ENCODE measurements around the gene AKR1D1. TPM values are rescaled to one million over a fixed set of nuclear protein-coding genes. Genes with fewer than 3 reads are reported as not detected.

AKR1D1 gene
- polyA plus RNA-seq, 2 of the 4 experiments (the other 2 are of a cell fraction), result 0.06 TPM; not detected in 1

DNA sequence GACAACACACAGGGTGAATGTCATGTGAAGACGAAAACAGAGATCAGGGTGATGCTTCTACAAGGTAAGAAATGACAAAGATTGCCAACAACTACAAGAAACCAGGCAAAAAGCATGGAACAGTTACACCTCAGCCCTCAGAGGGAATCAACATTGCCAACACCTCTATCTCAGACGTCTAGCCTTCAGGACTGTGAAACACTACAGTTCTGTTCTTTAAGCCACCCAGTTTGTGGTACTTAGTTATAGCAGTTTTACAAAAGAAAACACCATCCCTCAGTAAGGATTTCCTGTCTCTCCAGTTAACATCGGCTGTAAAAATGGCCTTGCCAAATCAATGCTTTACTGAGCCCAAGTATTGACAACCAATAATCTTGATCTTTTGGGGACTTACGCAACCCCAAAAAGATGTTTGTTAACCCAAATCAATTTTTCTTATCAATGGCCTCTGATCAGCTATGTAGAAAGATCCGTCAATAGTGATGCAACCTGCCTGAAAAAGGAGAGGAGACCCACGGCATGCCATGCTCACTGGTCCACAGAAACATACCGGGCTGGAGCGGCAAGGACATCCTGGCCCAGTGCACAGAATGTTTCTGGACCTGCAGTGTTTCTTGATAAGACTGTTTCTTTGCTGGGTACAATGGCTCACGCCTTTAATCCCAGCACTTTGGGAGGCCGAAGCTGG, 44.0 kb downstream of the AKR1D1 start:
- peaks cover 19% of the 10 kb centered on the region; the same call in 2 of the 3 replicates for H3K4me1 ChIP-seq
- TF ChIP-seq EP300 (IDR thresholded peaks at IDR 0.05), result no peak
- TF ChIP-seq SREBF2 (IDR thresholded peaks at IDR 0.05), result no peak
- TF ChIP-seq MAX (IDR thresholded peaks at IDR 0.05), result no peak
- no peak for TF ChIP-seq ESRRA (IDR thresholded peaks at IDR 0.05; ENCODE audit: borderline replicate concordance, low read length)
- no peak overlapping the region for H3K4me2 ChIP-seq
- ATAC-seq (no peak), DNase-seq (ENCODE audit: low read depth in 1 of 2, low spot score in 1 of 2) (no peak), FAIRE-seq (no peak)
- H3K4me3 ChIP-seq, result no peak overlapping the region
- no peaks in the 10 kb centered on the region for H3K9me3 ChIP-seq
- WGBS (ENCODE audit: missing lambda C conversion rate), result 66% methylated on average over 10 of the region's 10 CpGs
- no peak overlapping the region for H3K27ac ChIP-seq
- ChIA-PET POLR2A (no interaction called here), CTCF (interaction anchor here (0.7 kb wide), 1 partner anchor 1218 kb away, joined by 3 read pairs; no protein-coding TSS in a partner anchor)

- TF ChIP-seq CBX2 (IDR thresholded peaks at IDR 0.05; ENCODE audit: borderline replicate concordance, low read depth) (no peak), RNF2 (IDR thresholded peaks at IDR 0.05; ENCODE audit: borderline replicate concordance, low read depth) (no peak), NFE2L2 (conservative IDR thresholded peaks at IDR 0.05; ENCODE audit: low read length) (no peak), NR3C1 (IDR thresholded peaks at IDR 0.05) (no peak), PBX3 (IDR thresholded peaks at IDR 0.05) (no peak), MAFK (IDR thresholded peaks at IDR 0.05; ENCODE audit: partially characterized antibody) (no peak), SREBF2 (IDR thresholded peaks at IDR 0.05) (no peak), HOXB13 (CRISPR knock-in tag; IDR thresholded peaks at IDR 0.05; ENCODE audit: low read depth) (no peak), CBX8 (IDR thresholded peaks at IDR 0.05) (no peak), ZSCAN20 (CRISPR knock-in tag; IDR thresholded peaks at IDR 0.05) (no peak), RARB (CRISPR knock-in tag; IDR thresholded peaks at IDR 0.05) (no peak), POLR2A (IDR thresholded peaks at IDR 0.05; ENCODE audit: low read length) (no peak), E2F6 (IDR thresholded peaks at IDR 0.05; ENCODE audit: borderline replicate concordance, low read depth) (no peak), MAX (IDR thresholded peaks at IDR 0.05) (no peak), JUN (IDR thresholded peaks at IDR 0.05) (no peak), EHMT2 (IDR thresholded peaks at IDR 0.05; ENCODE audit: low read depth) (no peak), POLR2AphosphoS2 (conservative IDR thresholded peaks at IDR 0.05; ENCODE audit: low read length) (no peak)
Observed at GRCh38 chr7:138122162-138122561, 45.9 kb downstream of the AKR1D1 start.

DNA sequence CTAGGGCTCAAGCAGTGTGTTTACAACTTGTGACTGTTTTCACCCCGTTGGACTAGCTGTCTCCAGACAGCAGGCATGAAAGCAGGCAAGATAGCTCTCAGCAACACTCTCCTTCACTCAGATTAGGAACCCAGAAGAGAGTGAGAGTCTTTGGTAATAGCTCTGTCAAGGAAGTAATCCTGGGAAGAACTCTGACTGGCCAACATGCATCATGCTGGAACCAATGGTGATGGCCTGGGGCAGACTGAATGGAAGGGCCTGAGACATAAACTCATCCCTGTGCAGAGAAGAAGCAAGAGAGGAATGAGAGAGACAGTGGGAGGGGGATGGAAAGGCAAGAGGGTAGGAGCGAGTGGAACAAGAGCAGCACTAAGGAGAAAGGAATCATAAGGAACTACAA, 48.9 kb downstream of the AKR1D1 start:
- ChIA-PET POLR2A (no interaction called here), CTCF (interaction anchor here (0.9 to 1.2 kb wide), 2 partner anchors 19 to 34 kb away, joined by 3 to 5 read pairs; no protein-coding TSS in a partner anchor)
- 32% methylated on average over 2 of the region's 2 CpGs for WGBS (ENCODE audit: missing lambda C conversion rate)
- H3K4me3 ChIP-seq, result no peak overlapping the region
- ATAC-seq (peak; percentile 77 to 80; a peak in 5 of 6 replicates), FAIRE-seq (no peak), DNase-seq (ENCODE audit: low read depth in 1 of 2, low spot score in 1 of 2) (peak in 1 of 2 experiments; percentile 9)
- no peaks in the 10 kb centered on the region for H3K9me3 ChIP-seq
- H3K4me1 ChIP-seq, result peaks cover 10% of the 10 kb centered on the region; the same call in 1 of the 3 replicates
- peak overlapping the region; percentile 56 to 66; a peak in 5 of 6 replicates for H3K27ac ChIP-seq
- peak overlapping the region; percentile 25 for H3K4me2 ChIP-seq
- no peak for TF ChIP-seq CHD4 (IDR thresholded peaks at IDR 0.05; ENCODE audit: borderline replicate concordance)
- TF ChIP-seq ZFP36 (IDR thresholded peaks at IDR 0.05; ENCODE audit: borderline replicate concordance, partially characterized antibody), result no peak
- no peak for TF ChIP-seq FOSL2 (IDR thresholded peaks at IDR 0.05)
- no peak for TF ChIP-seq FOSL2 (CRISPR knock-in tag; IDR thresholded peaks at IDR 0.05)
- no peak for TF ChIP-seq HMGXB4 (CRISPR knock-in tag; IDR thresholded peaks at IDR 0.05; ENCODE audit: borderline replicate concordance)
- no peak for TF ChIP-seq JUNB (IDR thresholded peaks at IDR 0.05)
- no peak for TF ChIP-seq MAZ (IDR thresholded peaks at IDR 0.05; ENCODE audit: borderline replicate concordance, low read depth, low read length)
- TF ChIP-seq KDM5A (IDR thresholded peaks at IDR 0.05), result no peak
- TF ChIP-seq EHF (CRISPR knock-in tag; IDR thresholded peaks at IDR 0.05), result no peak
- TF ChIP-seq RAD21 (conservative IDR thresholded peaks at IDR 0.05 in 1 of 2, IDR thresholded peaks at IDR 0.05 in 1 of 2), result no peak
- TF ChIP-seq MAFK (IDR thresholded peaks at IDR 0.05; ENCODE audit: partially characterized antibody), result no peak
- no peak for TF ChIP-seq PBX3 (IDR thresholded peaks at IDR 0.05)
- no peak for TF ChIP-seq HDAC2 (IDR thresholded peaks at IDR 0.05)
- no peak for TF ChIP-seq TFCP2L1 (CRISPR knock-in tag; IDR thresholded peaks at IDR 0.05)

More at GRCh38 chr7:138122162-138122561, 45.9 kb downstream of the AKR1D1 start:
- Histone ChIP-seq H3K4me2 (no peak overlapping the region), H3K27ac (no peak overlapping the region), H3K4me3 (no peak overlapping the region), H3K4me1 (peaks cover 10% of the 10 kb centered on the region; the same call in 1 of the 3 replicates), H3K9me3 (no peaks in the 10 kb centered on the region)
- DNase-seq (ENCODE audit: low read depth in 1 of 2, low spot score in 1 of 2) (no peak), ATAC-seq (no peak), FAIRE-seq (no peak)
- 78% methylated on average over 23 of the region's 23 CpGs for WGBS (ENCODE audit: missing lambda C conversion rate)
- ChIA-PET POLR2A (no interaction called here), CTCF (no interaction called here)
